Breast epithelium (tissue), 4 donors: ENCODE results near the gene LRRC8A. TPM values are rescaled to one million over a fixed set of nuclear protein-coding genes. Genes with fewer than 3 reads are reported as not detected.
"Not testable (repeated sequence)": the region's sequence is repeated elsewhere in the genome, so short reads cannot be mapped to it uniquely, and the experiment has no call there.

Experiments used
- DNase-seq, 2 donors: peaks; one replicate each; pipeline ENCODE4 v3.0.0-alpha.2; 2019; ENCODE audit warnings: low spot score in 2 of 2
- H3K27ac ChIP-seq, 2 donors: fragments of 200-600 bp; sonication (generic) in 1 of 2; one replicate each; pipeline ENCODE4 v1.5.1; 2016 to 2019; ENCODE audit warnings: mild to moderate bottlenecking in 1 of 2
- H3K27me3 ChIP-seq, 2 donors: fragments of 200-600 bp; sonication (generic) in 1 of 2; one replicate each; pipeline versions ENCODE4 v1.5.1 to v1.6.0; 2017 to 2019; ENCODE audit warnings: control low read depth in 1 of 2, mild to moderate bottlenecking in 1 of 2
- H3K36me3 ChIP-seq: fragments of 200-600 bp; one replicate; pipeline ENCODE4 v1.5.1; 2019
- H3K4me1 ChIP-seq, 2 donors: fragments of 200-600 bp; sonication (generic); one replicate each; pipeline ENCODE4 v1.5.1; 2016 to 2019; ENCODE audit warnings: control low read depth in 1 of 2
- H3K4me3 ChIP-seq, 3 donors: fragments of 200-600 bp; sonication (generic); 1 replicate in 2 of 3; 2 replicates in 1 of 3; pipeline ENCODE4 v1.5.1; 2016 to 2019; ENCODE audit warnings: mild to moderate bottlenecking in 3 of 3, moderate library complexity in 2 of 3
- H3K9me3 ChIP-seq, 2 donors: fragments of 200-600 bp; sonication (generic) in 1 of 2; one replicate each; pipeline ENCODE4 v1.5.1; 2016 to 2019; ENCODE audit warnings: control low read depth in 1 of 2
- CTCF ChIP-seq, 3 donors: fragments of 450-650 bp; IDR thresholded peaks; one replicate each; pipeline ENCODE4 v1.5.1; 2016 to 2017; ENCODE audit warnings: antibody characterized with exemption in 3 of 3, mild to moderate bottlenecking in 3 of 3, moderate library complexity in 3 of 3
- POLR2A ChIP-seq: fragments of 450-650 bp; IDR thresholded peaks from one replicate; pipeline ENCODE4 v1.6.1; 2016; ENCODE audit warnings: antibody characterized with exemption, mild to moderate bottlenecking, moderate library complexity
- POLR2AphosphoS5 ChIP-seq, 3 donors: sonication (generic); formaldehyde crosslinking; IDR thresholded peaks; one replicate each; pipeline ENCODE4 v1.6.1; 2017; ENCODE audit warnings: antibody characterized with exemption in 3 of 3
- intact Hi-C: fragments of 100-400 bp; cut with DNase I; formaldehyde crosslinking; loops from one replicate; pipeline ENCODE4 v1.15.1; 2023; ENCODE audit warnings: low total_unique reads
- total RNA-seq, 3 donors: library from RNA; depleted of rRNA; stranded (reverse); fragments of >200 nt; gene quantifications; one replicate each; pipeline ENCODE4 v1.1.0, GENCODE V29; 2016

The LRRC8A gene
- total RNA-seq, 3 donors from 2014 or later = 26.1 to 52.7 (median 40.6) TPM

- no peak for DNase-seq
- intact Hi-C loops = no loop called here
- H3K9me3 ChIP-seq = no peaks in the 10 kb centered on the region
These were observed 43.6 kb upstream of the LRRC8A start for GRCh38 chr9:128838338-128838737.

DNA sequence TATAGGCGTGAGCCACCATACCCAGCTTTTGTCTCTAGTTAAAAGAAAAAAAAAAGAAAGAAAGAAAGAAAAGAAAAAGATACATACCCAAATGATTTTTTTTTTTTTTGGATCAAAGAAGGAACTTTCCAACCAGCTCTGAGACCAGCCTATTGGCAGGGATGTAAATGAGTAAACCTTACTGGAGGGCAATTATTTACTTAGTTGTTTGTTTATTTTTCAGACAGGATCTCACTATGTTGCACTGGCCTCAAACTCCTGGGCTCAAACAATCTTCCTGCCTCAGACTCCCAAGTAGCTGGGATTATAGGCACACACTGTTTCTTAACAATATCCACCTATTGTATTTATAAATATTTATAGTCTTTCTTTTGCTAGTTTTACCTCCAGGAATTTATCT is 41.4 kb upstream of the LRRC8A start:
- intact Hi-C loops = no loop called here
- H3K27ac ChIP-seq = no peak overlapping the region
- no peak for DNase-seq
- H3K4me3 ChIP-seq = no peak overlapping the region
- no peaks in the 10 kb centered on the region for H3K4me1 ChIP-seq
- no peaks in the 10 kb centered on the region for H3K9me3 ChIP-seq
- H3K36me3 ChIP-seq = no peaks in the 10 kb centered on the region
- TF ChIP-seq CTCF (IDR thresholded peaks at IDR 0.05) (no peak), POLR2AphosphoS5 (IDR thresholded peaks at IDR 0.05) (no peak), POLR2A (no peak)
- H3K27me3 ChIP-seq = no peaks in the 10 kb centered on the region

More at GRCh38 chr9:128838338-128838737, 43.6 kb upstream of the LRRC8A start:
- H3K27me3 ChIP-seq = no peaks in the 10 kb centered on the region
- H3K27ac ChIP-seq = no peak overlapping the region
- H3K4me1 ChIP-seq = no peaks in the 10 kb centered on the region
- H3K36me3 ChIP-seq = no peaks in the 10 kb centered on the region
- TF ChIP-seq POLR2AphosphoS5 (IDR thresholded peaks at IDR 0.05) (no peak), POLR2A (no peak)
- no peak overlapping the region for H3K4me3 ChIP-seq

- Histone ChIP-seq H3K9me3 (no peaks in the 10 kb centered on the region), H3K36me3 (no peaks in the 10 kb centered on the region), H3K27ac (no peak overlapping the region), H3K4me3 (no peak overlapping the region), H3K27me3 (no peaks in the 10 kb centered on the region), H3K4me1 (no peaks in the 10 kb centered on the region)
- DNase-seq = no peak
- TF ChIP-seq POLR2AphosphoS5 (IDR thresholded peaks at IDR 0.05) = no peak
- no peak for TF ChIP-seq CTCF (IDR thresholded peaks at IDR 0.05)
- TF ChIP-seq POLR2A = no peak
- intact Hi-C loops = no loop called here
These were observed 40.0 kb upstream of the LRRC8A start for GRCh38 chr9:128841694-128842492.

DNA sequence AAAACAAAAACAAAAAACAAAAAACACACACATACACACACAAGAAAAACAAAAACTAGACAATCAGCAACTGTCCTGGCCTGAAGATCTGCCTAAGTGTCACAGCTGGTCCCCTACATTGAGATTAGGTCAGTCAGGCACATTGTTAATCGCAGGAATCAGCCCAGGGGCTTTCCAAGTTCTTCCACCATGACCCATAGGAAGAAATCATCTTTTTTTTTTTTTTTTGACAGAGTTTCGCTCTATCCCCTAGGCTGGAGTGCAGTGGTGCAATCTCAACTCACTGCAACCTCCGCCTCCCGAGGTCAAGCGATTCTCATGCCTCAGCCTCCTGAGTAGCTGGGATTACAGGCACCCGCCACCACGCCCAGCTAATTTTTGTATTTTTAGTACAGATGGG is 38.8 kb upstream of the LRRC8A start:
- DNase-seq, H3K4me3 ChIP-seq, H3K27ac ChIP-seq, intact Hi-C loops, H3K27me3 ChIP-seq, H3K4me1 ChIP-seq, H3K9me3 ChIP-seq, H3K36me3 ChIP-seq: not testable (repeated sequence)

DNA sequence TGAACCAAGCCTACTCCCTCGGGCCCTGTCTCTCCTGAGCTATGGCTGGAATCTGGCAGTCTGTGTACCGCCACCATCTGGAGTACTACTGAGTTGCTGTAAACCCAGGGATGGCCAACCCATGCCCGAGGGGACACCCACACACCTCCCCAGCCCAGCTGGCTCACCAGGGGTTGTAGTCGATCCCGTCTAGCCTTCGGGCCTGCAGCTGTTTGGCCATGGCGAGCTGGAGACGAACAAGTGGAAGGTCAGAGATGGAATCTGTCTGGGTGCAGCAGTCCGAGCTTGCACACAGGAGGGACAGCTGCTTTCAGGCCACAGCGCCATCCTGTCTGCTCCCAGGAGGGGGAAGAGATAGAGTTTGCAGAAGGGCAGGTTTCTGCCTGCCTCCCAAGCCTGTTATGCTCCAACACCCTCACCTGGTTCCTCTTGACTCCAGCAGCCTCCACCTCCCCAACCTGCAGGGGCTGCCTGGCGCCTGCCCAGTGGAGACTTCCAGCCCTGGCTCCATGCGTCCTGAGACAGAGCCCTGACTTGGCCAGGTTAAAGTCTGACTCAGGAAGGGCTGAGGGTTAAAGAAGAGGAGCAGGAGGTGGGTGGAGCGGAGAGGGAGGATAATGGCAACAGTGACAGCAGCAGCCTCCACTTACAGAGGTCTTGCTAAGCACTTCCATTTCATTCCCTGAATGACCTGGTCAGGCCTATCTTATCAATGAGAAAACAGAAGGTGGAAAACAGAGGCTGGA is 36.6 kb upstream of the LRRC8A start:
- TF ChIP-seq POLR2AphosphoS5 (IDR thresholded peaks at IDR 0.05) = no peak
- peak in 2 of 3 donors; percentile 21 to 30 for TF ChIP-seq CTCF (IDR thresholded peaks at IDR 0.05)
- TF ChIP-seq POLR2A = no peak
- no peaks in the 10 kb centered on the region for H3K9me3 ChIP-seq

DNA sequence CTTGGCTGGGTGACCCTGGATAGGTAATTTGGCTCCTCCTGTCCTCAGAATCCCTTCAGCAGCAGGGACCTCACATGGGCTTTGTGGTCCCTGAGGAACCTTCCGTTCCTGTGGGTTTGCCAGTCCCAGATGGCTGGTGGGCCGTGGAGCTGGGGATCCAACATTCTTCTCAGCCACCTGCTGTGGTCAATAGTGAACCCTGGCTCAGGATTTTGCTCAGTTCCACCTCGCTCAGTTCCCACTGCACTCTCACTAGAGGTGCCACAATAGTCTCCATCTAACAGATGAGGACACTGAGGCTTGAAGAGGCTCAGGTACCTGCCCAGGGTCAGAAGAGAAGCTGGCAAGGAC is 35.3 kb upstream of the LRRC8A start:
- no peak overlapping the region for H3K4me3 ChIP-seq
- H3K36me3 ChIP-seq = no peaks in the 10 kb centered on the region
- no peaks in the 10 kb centered on the region for H3K9me3 ChIP-seq
- DNase-seq = no peak
- no peak for TF ChIP-seq CTCF (IDR thresholded peaks at IDR 0.05)
- no peak for TF ChIP-seq POLR2AphosphoS5 (IDR thresholded peaks at IDR 0.05)
- no peak for TF ChIP-seq POLR2A
- intact Hi-C loops = no loop called here
- no peaks in the 10 kb centered on the region for H3K4me1 ChIP-seq
- H3K27me3 ChIP-seq = no peaks in the 10 kb centered on the region
- H3K27ac ChIP-seq = no peak overlapping the region

More for the DNA sequence above, 36.6 kb upstream of the LRRC8A start:
- peak overlapping the region; percentile 13 to 48 for H3K27ac ChIP-seq
- H3K36me3 ChIP-seq = no peaks in the 10 kb centered on the region
- peak; percentile 56 to 73 for DNase-seq
- H3K4me1 ChIP-seq = no peaks in the 10 kb centered on the region
- H3K27me3 ChIP-seq = no peaks in the 10 kb centered on the region
- H3K4me3 ChIP-seq = peak overlapping the region in 1 of 3 donors; percentile 11
- intact Hi-C loops = no loop called here
